Renal cortex interstitium (tissue), 11 donors: ENCODE data around the gene SHFL. TPM values are rescaled to one million over a fixed set of nuclear protein-coding genes. Genes with fewer than 3 reads are reported as not detected.
A peak's percentile ranks its signal among the peaks of the same experiment; 100 is the strongest.

Experiments
- DNase-seq, 11 donors: peaks; one replicate each; pipeline ENCODE4 v3.0.0-alpha.2; 2013; ENCODE audit warnings: low read depth in 9 of 11, low spot score in 4 of 11; ENCODE audit errors: extremely low read depth in 1 of 11
- polyA plus RNA-seq, 3 donors: library from polyadenylated mRNA; unstranded; fragments of 120-200 nt; gene quantifications; one replicate each; pipeline ENCODE4 v1.2.1, GENCODE V29; 2013; ENCODE audit not compliant: insufficient read length in 3 of 3

The SHFL gene
- polyA plus RNA-seq, 3 donors: 24.1 to 31.0 (median 25.9) TPM

DNA sequence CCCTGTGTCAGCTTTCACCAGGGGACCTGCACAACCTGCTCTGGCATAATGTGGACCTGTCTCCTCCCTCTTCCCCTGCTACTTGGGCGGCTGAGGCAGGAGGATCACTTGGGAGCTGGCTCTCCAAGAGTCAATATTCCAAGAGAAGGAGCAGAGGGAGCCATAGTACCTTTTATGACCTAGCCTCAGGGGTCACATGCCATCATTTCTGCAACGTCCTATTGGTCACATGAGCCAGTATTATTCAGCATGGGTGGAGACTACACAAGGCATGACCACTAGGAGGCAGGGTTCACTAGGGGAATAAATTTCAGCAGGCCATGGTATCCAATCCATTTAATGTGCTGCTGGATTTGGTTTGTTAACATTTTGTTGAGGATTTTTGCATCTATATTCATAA, 12.0 kb upstream of the SHFL start:
- no peak for DNase-seq

DNA sequence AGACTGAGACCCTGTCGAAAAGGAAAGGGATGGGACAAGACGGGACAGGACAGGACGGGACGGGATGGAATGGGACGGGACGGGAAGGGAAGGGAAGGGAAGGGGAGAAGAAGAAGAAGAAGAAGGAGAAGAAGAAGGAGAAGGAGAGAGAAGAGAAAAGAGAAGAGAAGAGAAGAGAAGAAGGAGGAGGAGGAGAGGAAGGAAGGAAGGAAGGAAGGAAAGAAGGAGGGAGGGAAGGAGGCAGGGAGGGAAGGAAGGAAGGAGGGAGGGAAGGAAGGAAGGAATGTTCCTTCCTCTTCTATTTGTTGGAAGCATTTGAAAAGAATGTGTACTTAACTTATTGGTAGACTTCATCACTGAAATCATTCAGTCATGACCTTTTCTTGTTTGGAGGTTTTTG, 9.6 kb upstream of the SHFL start:
- no peak for DNase-seq

DNA sequence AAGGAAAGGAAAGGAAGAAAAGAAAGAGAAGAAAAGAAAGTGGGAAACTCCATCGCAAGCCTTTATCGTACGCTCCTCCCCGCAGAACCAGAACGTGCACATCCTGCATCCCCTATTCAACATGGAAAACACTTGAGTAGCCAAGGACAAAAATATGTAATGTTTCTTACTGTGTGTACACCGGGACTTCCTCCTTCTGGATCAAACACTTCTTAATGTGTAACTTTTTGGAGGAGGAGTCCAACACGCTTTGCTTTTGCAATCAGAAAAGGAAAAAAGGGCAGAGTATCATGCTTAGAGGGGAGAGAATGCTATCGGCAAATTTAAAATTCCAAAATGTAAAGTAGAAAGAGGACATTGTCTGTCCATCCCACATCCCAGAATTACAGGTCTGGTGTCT, 7.8 kb upstream of the SHFL start:
- no peak for DNase-seq

DNA sequence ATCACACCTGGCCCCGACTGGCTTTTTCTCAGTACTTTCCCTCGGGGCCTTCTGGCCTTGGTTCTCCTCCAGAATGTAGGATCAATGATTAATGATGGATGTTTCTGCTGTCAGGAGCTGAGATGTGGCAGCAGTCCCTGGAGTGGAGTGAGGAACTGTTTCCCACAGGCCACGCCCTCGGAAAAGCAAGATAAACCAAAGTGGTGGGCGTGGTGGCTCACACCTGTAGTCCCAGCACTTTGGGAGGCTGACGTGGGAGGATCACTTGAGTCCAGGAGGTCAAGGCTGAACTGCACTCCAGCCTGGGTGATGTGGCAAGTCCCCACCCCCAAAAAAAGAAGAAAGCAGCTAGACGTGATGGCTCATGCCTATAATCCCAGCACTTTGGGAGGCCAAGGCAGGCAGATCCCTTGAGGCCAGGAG, 7.1 kb upstream of the SHFL start:
- no peak for DNase-seq

DNA sequence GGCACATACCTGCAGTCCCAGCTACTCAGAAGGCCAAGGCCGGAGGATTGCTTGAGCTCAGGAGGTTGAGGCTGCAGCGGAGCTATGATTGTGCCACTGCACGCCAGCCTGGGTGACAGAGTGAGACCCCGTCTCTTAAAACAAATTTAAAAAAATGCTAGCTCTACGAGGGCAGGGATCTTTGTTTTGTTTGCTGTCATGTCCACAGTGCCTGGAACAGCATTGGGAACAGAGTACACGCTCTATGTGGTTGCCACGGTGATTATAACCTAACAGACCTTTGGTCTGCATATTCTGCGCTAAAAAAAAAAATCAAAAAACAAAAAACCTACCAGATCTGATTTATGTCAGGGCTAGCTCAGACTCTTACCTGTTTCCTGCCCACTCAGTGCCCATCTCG, 2.2 kb upstream of the SHFL start:
- DNase-seq: no peak

DNA sequence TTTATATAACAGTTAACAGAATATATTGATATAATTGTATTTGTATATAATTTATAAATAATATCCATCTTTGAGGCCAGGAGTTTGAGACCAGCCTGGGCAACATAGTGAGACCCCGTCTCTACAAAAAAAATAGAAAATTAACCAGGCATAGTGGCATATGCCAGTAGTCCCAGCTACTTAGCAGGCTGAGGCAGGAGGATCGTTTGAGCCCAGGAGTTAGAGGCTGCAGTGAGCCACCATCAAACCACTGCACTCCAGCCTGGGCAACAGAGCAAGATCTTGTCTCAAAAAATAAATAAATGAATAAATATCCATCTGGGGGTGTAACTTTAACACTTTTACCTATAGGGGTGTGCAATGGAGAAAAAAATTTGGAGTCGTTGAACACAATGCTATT, 1.3 kb upstream of the SHFL start:
- DNase-seq: no peak

DNA sequence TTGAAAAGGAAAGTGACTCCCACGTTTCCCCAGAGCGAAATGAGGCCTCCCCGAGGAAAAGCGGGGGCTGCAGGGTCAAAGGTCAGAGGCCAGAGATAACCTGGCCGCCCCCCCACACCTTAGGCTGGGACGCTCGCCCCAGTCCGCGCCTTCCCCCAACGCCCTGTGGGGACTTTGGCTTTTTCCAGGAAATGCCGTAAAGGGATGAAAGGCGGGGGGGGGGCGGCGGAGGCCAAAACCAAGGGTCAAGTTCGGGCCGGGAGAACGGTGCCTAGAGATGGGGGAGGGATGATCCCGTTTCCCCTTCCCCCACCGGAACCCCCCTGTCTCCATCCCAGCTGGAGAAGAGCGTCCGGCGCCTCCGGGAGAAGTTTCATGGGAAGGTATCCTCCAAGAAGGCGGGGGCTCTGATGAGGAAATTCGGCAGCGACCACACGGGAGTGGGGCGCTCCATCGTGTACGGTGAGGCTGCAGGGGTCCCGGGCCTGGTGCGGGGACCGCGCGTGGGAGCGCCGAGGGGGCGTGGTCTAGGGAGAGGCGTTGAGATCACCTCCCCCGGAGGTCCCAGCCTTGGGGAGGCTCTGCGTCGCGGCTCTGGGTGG, 575 bp downstream of the SHFL start:
- no peak for DNase-seq

DNA sequence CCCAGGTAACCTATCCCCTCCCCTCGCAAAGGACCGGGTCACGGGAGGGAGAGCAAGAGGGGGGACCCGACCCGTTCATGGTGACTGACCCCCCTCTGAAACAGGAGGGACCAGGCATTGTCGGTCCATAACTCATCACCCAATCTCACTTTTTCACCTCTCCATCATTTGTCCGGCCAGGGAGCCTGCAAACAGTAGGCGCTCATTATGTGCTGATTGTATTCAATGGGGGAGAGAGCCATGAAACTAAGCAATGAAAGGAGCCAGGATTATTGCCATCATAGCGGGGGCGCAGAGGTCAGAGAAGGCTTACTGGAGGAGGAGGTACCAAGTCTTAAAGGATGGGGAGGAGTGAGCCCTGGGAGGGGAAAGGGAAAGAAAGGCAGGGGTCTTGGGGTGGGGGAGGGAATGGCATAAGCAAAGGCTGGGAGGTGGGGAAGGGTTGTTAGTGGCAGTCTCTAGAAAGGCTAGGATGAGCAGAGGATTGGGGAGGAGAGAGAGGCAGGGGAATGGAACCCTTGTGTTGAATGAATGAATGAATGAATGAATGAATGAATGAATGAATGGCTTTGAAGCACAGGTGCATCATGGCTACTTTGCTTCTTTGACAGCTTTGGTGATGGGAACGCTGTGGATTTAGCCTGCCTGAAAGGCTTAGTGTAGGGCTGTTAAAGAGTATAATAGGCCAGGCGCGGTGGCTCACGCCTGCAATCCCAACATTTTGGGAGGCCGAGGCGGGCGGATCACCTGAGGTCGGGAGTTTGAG, 1.4 kb downstream of the SHFL start:
- DNase-seq: no peak

DNA sequence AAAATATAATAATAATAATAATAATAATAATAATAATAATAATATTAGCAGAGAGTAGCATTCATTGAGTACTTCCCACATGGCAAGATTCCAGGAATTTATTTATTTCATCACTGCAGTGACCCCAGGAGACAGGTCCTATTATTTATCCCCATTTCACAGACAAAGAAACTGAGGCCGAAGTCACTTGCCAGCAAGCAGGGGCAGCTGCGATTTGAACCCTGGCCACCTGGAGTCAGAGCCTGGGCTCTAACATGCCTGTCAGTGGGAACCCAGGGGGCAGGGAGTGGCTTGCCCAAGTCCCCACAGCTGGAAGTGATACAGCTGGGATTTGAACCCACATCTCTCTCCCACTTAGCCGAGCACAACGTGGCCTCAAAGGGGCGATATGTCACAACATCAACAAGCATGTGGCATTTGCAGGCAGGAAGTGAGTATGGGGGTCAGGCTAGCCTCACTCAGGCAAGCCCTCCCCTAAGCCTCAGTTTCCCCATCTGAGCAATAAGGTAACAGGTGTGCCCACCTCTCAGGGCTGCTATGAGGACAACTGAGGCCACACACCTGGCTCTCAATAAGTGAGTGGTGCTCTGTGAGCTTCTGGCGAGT, 2.9 kb downstream of the SHFL start:
- DNase-seq: no peak

DNA sequence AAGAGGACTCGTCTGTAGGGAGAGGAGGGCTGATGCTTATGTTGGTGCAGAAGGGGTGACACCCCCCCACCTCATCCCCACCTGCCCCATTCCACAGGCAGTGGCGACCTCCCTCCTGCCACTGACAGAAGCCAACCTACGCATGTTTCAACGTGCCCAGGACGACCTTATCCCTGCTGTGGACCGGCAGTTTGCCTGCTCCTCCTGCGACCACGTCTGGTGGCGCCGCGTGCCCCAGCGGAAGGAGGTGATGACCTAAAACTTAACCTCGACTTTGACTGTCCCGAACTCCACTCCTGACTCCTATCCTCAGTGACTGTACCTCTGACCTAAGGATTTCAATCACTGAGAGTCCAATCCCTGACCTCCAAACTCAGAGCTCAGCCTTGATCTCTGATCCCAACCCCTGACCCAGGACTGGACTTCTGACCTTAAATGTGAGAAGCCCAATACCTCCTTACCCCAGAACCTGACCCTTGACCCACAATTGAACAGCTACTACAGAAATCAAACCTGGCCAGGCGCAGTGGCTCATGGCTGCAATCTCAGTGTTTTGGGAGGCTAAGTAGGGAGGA, 3.8 kb downstream of the SHFL start:
- DNase-seq: no peak

DNA sequence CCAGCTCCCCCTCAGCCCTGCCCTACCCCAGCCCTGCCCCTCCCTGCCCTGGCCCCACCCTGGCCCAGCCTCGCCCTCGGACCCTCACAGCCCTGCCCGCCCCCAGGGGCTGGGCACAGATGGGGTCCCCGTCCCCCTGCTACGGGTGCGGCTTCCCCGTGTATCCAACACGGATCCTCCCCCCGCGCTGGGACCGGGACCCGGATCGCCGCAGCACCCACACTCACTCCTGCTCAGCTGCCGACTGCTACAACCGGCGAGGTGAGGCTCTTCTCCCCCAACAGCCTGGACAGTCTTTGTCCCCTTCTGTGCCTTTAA, 5.2 kb downstream of the SHFL start:
- no peak for DNase-seq

DNA sequence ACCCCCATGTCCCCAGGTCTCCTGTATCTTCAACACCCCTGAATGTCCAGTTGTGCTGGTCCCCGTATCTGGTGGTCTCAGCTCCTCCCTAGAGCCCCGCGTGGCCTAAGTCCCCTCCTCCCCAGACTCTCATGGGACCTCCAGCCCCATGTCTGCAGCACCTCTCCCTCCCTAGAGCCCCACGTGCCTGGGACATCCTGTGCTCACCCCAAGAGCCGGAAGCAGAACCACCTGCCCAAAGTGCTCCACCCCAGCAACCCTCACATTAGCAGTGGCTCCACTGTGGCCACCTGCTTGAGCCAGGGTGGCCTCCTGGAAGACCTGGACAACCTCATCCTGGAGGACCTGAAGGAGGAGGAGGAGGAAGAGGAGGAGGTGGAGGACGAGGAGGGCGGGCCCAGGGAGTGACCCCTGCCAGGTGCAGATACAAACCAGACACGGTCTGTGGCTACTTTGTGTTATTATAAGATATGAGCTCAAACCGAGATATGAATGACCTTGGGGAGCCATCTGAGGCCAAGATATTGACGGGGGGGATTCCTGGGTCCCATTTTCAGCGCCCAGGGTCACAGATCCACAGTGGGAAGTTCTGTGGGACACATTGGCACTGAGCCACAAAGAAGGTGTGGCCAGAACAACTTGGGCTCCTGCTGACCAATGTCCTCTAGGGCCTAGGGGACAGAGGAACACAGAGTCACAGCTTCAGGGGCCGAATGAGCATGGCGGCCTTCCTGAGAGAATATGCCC, 6.0 kb downstream of the SHFL start:
- DNase-seq: no peak

DNA sequence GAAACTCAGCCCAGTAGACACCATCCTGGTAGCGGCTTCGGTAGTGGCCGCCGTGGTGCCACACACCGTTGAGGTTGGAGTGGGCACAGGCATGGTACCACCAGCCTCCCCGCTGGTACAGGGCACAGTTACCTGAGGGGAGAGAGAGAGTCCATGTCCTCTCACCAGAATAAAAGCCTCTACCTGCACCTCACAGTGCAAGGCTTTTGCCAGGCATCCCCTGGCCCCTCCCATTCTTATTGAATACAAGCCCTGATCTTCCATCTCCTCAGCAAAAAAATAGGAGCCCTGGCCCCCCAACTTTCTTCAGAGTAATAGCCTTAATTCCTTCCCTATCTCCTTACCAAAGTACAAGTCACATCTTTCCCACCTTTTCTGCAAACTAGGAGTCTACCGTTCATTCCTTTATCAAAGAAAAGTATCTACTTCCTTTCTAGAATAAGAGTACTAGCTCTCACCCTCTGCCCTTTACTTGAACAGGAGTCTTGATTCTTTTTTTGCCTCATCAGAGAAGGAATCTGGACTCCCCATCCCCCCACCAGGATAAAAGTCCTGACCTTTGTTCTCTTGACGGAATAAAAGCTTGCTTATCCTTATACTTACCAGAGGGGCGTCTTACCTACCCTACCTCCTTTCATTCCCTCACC, 6.7 kb downstream of the SHFL start:
- DNase-seq: no peak

DNA sequence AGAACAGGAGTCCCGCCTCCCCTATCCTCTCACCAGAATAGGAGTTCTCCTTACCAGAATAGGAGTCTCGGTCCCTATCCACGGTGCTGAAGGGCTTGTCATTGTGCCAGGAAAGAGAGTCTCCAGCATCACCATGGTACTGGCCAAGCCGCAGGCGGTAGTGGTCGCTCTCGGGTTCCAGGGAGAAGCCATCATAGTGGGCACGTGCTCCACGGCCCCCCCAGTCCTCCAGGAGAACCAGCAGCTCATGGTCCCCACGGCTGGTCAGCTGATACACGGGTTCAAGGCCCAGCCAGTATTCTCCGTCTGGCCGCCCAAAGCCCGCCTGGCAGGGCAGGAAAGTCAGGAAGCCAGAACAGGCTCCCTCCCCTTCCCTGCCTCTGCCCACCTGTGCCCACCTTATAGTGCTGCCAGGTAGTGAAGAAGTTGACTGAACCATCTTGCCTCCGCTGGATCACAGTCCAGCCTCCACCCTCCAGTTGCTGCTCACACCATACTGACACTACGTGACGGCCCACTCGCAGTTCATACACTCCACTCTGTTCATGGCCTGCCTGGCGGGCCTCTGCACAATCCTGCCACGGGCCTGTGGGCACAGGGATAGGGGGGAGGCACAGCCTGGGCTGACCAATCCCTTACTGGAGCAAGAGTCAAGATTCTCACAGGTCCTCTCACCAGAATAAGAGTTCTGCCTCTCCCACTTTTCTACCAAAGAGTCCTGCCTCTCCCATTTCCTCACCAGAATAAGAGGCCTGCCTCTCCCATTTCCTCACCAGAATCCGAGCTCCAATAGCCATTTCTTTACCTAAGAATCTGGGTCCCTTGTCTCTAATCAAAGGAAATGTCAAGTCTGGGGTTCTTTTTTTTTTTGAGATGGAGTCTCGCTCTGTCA, 7.4 kb downstream of the SHFL start:
- no peak for DNase-seq

DNA sequence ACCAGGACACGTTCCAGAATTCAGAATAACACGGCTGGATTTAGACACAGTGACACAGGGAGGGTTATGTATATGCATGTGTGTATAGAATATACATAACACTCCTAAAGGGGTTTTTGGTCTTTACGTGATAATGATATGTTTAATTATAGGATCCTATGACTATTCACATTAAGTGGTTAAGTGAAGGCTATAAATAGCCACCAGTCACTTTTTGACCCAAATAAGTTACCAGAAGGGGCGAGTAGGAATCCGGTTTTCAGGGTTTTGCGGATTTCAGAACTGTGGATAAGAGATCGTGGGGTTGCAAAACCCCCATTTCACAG, 9.5 kb downstream of the SHFL start:
- no peak for DNase-seq

DNA sequence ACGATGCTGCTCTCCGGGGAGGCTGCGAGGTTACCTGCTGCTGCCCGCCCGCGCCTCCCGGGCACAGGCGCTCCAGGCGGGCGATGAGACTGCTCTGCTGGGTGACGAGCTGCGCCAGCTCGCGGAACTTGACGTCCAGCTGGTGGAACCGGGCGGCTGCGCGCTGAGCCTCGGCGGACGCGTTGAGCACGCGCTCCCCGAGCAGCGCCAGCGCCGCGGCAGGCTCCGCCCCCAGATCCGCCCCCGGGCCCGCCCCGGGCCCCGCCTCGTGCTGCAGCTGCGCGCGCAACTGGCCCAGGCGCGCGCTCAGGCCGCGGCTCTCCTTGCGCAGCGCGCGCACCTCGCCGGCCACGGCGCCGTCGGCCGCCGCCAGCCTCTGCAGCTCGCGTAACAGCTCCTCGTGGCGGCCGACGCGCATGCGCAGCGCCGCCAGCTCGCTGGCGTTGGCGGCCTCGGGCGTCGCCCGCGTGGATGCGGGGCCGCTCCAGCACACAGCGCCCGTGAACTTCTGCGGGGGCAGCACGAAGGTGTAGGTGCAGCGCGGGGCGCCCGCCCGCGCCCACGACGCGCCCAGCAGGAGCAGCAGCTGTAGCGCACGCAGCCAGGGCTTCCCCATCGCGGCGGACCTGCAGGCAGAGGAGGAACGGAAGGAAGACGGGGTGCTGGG, 10.0 kb downstream of the SHFL start:
- peak in 10 of 11 donors; percentile 65 to 87 (median 86) for DNase-seq

DNA sequence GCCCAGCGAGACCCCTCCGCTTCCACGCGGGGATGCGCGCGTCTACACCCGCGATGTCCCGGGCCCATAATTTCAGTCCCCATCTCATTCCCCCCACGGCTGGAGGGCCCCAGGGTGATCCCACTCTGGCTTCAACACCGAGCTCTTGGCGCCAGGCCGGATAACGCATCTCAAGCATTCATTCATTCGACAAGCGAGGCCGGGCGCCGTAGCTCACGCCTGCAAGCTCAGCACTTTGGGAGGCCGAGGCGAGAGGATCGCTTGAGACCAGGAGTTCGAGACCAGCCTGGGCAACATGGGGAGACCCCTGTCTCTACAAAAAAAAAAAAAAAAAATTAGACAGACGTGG, 10.5 kb downstream of the SHFL start:
- DNase-seq: no peak

DNA sequence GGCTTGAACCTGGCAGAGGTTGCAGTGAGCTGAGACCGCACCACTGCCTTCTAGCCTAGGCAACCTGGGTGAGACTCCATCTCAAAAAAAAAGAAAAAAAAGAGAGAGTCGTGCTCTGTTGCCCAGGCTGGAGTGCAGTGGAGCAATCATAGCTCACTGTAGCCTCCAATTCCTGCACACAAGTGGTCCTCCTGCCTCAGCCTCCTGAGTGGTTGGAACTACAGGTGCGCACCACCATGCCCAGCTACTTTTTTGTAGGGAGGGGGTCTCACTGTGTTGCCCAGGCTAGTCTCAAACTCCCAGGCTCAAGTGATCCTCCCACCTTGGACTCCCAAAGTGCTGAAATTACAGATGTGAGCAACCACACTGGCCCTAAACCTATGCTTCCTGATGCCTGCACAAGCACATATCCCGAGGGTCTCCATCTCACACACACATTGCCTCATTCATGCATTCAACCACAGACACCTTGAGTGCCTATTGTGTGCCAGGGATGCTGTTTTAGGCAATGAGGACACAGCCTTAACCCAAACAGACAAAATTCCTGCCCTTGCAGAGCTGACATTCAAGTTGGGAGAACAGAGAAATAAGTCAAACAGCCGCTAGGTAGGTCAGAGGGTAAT, 14.2 kb downstream of the SHFL start:
- DNase-seq: no peak
